Caco-2 (cell line): Measurements from ENCODE around the gene TMEM89. TPM values are rescaled to one million over a fixed set of nuclear protein-coding genes. Genes with fewer than 3 reads are reported as not detected.

Experiments used
- BruUV-seq: library from RNA; stranded (reverse); fragments of 400-500 nt; replicated peaks from 2 replicates; lab custom pipeline; 2021; lab: Mats Ljungman, UMichigan
- CTCF ChIA-PET: fragments of 300-600 bp; sonication (Branson Sonifier 250); formaldehyde crosslinking; loops from one replicate; lab custom pipeline; 2022; ENCODE audit warnings: antibody characterized with exemption; lab: Charles Lee
- POLR2A ChIA-PET: fragments of 300-600 bp; sonication (Branson Sonifier 250); formaldehyde crosslinking; loops from one replicate; lab custom pipeline; 2022; ENCODE audit warnings: antibody characterized with exemption; lab: Charles Lee
- DNase-seq, 2 experiments: peaks; one replicate each; pipeline versions ENCODE4 v3.0.0 to v3.0.0-alpha.2; 2020 to 2022
- H3K27me3 ChIP-seq: replicated peaks from 2 replicates; pipeline ENCODE4 v1.6.0; 2011; ENCODE audit warnings: low read length; ENCODE audit not compliant: control insufficient read depth, insufficient read depth
- H3K36me3 ChIP-seq: 2 replicates; pipeline ENCODE4 v1.5.1; 2011; ENCODE audit warnings: low read length; ENCODE audit not compliant: control insufficient read depth, insufficient read depth
- H3K4me1 ChIP-seq: fragments of 250-450 bp; sonication (Bioruptor Pico); 2 replicates; pipeline ENCODE4 v1.5.1; 2020; ENCODE audit warnings: mild to moderate bottlenecking
- H3K4me3 ChIP-seq: 2 replicates; pipeline ENCODE4 v1.5.1; 2011; ENCODE audit warnings: low read depth, mild to moderate bottlenecking, control low read depth, low read length
- H3K9me3 ChIP-seq: fragments of 250-450 bp; sonication (Bioruptor Pico); 2 replicates; pipeline ENCODE4 v1.5.1; 2020; ENCODE audit warnings: mild to moderate bottlenecking, moderate library complexity
- H3K27ac Mint-ChIP-seq: one replicate; pipeline ENCODE4 v1.8.0; 2022; ENCODE audit warnings: mixed read lengths; ENCODE audit not compliant: unreplicated experiment
- H3K27me3 Mint-ChIP-seq: one replicate; pipeline ENCODE4 v1.8.0; 2022; ENCODE audit warnings: mixed read lengths; ENCODE audit not compliant: insufficient read depth, unreplicated experiment
- H3K36me3 Mint-ChIP-seq: one replicate; pipeline ENCODE4 v1.8.0; 2022; ENCODE audit warnings: mild to moderate bottlenecking, mixed read lengths; ENCODE audit not compliant: insufficient read depth, unreplicated experiment
- H3K4me1 Mint-ChIP-seq: one replicate; pipeline ENCODE4 v1.8.0; 2022; ENCODE audit warnings: low read depth, mixed read lengths; ENCODE audit not compliant: unreplicated experiment
- H3K4me3 Mint-ChIP-seq: one replicate; pipeline ENCODE4 v1.8.0; 2022; ENCODE audit warnings: mild to moderate bottlenecking, moderate library complexity, mixed read lengths; ENCODE audit not compliant: unreplicated experiment
- H3K9me3 Mint-ChIP-seq: one replicate; pipeline ENCODE4 v1.8.0; 2022; ENCODE audit warnings: mixed read lengths; ENCODE audit not compliant: unreplicated experiment
- intact Hi-C: fragments of 100-400 bp; cut with micrococcal nuclease; formaldehyde crosslinking; loops from one replicate; pipeline ENCODE4 v1.10.0; 2022; ENCODE audit not compliant: unreplicated experiment
- total RNA-seq: library from RNA; stranded (reverse); gene quantifications from 2 replicates; pipeline ENCODE4 v1.2.3, GENCODE V29; 2022
- TF ChIP-seq, protein P1 (sequence below), 2 experiments: fragments of 200-600 bp in 1 of 2; IDR thresholded peaks; 1 replicate in 1 of 2; 2 replicates in 1 of 2; pipeline versions ENCODE4 v1.5.1 to v1.8.0; 2011 to 2022; ENCODE audit warnings: antibody characterized with exemption in 1 of 2, control low read depth in 1 of 2, inconsistent platforms in 1 of 2, low read depth in 1 of 2, low read length in 1 of 2, mild to moderate bottlenecking in 1 of 2, moderate library complexity in 1 of 2; ENCODE audit not compliant: insufficient read depth in 1 of 2, severe bottlenecking in 1 of 2, unreplicated experiment in 1 of 2

TMEM89 gene
- total RNA-seq, 1 experiment from 2014 or later = not detected

- H3K4me3 ChIP-seq = no peak overlapping the region
- Mint-ChIP-seq H3K27ac (no peak overlapping the region), H3K4me3 (no peak overlapping the region), H3K36me3 (peaks cover 60% of the 10 kb centered on the region), H3K4me1 (no peaks in the 10 kb centered on the region), H3K9me3 (no peaks in the 10 kb centered on the region), H3K27me3 (no peaks in the 10 kb centered on the region)
- no peaks in the 10 kb centered on the region for H3K27me3 ChIP-seq
- intact Hi-C loops = no loop called here
- CTCF ChIA-PET = no interaction called here
- DNase-seq = no peak
- POLR2A ChIA-PET = no interaction called here
- peaks cover 5% of the 10 kb centered on the region for H3K36me3 ChIP-seq
- TF ChIP-seq, protein P1, sequence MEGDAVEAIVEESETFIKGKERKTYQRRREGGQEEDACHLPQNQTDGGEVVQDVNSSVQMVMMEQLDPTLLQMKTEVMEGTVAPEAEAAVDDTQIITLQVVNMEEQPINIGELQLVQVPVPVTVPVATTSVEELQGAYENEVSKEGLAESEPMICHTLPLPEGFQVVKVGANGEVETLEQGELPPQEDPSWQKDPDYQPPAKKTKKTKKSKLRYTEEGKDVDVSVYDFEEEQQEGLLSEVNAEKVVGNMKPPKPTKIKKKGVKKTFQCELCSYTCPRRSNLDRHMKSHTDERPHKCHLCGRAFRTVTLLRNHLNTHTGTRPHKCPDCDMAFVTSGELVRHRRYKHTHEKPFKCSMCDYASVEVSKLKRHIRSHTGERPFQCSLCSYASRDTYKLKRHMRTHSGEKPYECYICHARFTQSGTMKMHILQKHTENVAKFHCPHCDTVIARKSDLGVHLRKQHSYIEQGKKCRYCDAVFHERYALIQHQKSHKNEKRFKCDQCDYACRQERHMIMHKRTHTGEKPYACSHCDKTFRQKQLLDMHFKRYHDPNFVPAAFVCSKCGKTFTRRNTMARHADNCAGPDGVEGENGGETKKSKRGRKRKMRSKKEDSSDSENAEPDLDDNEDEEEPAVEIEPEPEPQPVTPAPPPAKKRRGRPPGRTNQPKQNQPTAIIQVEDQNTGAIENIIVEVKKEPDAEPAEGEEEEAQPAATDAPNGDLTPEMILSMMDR (IDR thresholded peaks at IDR 0.05; ENCODE audit: insufficient read depth in 1 of 2, low read depth in 1 of 2, low read length in 1 of 2, severe bottlenecking in 1 of 2, unreplicated experiment in 1 of 2) = no peak
- no peaks in the 10 kb centered on the region for H3K4me1 ChIP-seq
- H3K9me3 ChIP-seq = no peaks in the 10 kb centered on the region
- no TSS peak for BruUV-seq
Observed at GRCh38 chr3:48650723-48651122, 29.2 kb upstream of the TMEM89 start.

- no peak for DNase-seq
- ChIA-PET POLR2A (no interaction called here), CTCF (no interaction called here)
- TF ChIP-seq, protein P1 (IDR thresholded peaks at IDR 0.05; ENCODE audit: insufficient read depth in 1 of 2, low read depth in 1 of 2, low read length in 1 of 2, severe bottlenecking in 1 of 2, unreplicated experiment in 1 of 2) = no peak
- H3K4me1 ChIP-seq = no peaks in the 10 kb centered on the region
- no peaks in the 10 kb centered on the region for H3K9me3 ChIP-seq
- H3K27ac Mint-ChIP-seq = no peak overlapping the region
- no peaks in the 10 kb centered on the region for H3K9me3 Mint-ChIP-seq
- H3K4me3 ChIP-seq = no peak overlapping the region
- no TSS peak for BruUV-seq
- H3K27me3 Mint-ChIP-seq = no peaks in the 10 kb centered on the region
- H3K4me1 Mint-ChIP-seq = no peaks in the 10 kb centered on the region
- H3K36me3 Mint-ChIP-seq = peaks cover 47% of the 10 kb centered on the region
- H3K27me3 ChIP-seq = no peaks in the 10 kb centered on the region
- H3K4me3 Mint-ChIP-seq = no peak overlapping the region
- intact Hi-C loops = no loop called here
- H3K36me3 ChIP-seq = peaks cover 5% of the 10 kb centered on the region
Observed at GRCh38 chr3:48648188-48648850, 26.8 kb upstream of the TMEM89 start.

GRCh38 chr3:48647714-48648113, 26.1 kb upstream of the TMEM89 start:
- Mint-ChIP-seq H3K27me3 (no peaks in the 10 kb centered on the region), H3K27ac (no peak overlapping the region), H3K4me3 (no peak overlapping the region), H3K36me3 (peaks cover 44% of the 10 kb centered on the region), H3K9me3 (no peaks in the 10 kb centered on the region), H3K4me1 (no peaks in the 10 kb centered on the region)
- ChIA-PET CTCF (no interaction called here), POLR2A (no interaction called here)
- no TSS peak for BruUV-seq
- no peaks in the 10 kb centered on the region for H3K4me1 ChIP-seq
- peaks cover 7% of the 10 kb centered on the region for H3K36me3 ChIP-seq
- TF ChIP-seq, protein P1 (IDR thresholded peaks at IDR 0.05; ENCODE audit: insufficient read depth in 1 of 2, low read depth in 1 of 2, low read length in 1 of 2, severe bottlenecking in 1 of 2, unreplicated experiment in 1 of 2) = no peak
- H3K27me3 ChIP-seq = no peaks in the 10 kb centered on the region
- H3K4me3 ChIP-seq = no peak overlapping the region
- DNase-seq = no peak
- no peaks in the 10 kb centered on the region for H3K9me3 ChIP-seq
- intact Hi-C loops = no loop called here
